Activated T-helper 17 cell treated with anti-CD3 and anti-CD28 coated beads, Interleukin-2, amount 50 U/mL, for 72 hours (primary cell): ENCODE results near the gene NKD2. TPM values are rescaled to one million over a fixed set of nuclear protein-coding genes. Genes with fewer than 3 reads are reported as not detected.

Experiments
- ATAC-seq: fragments of 150-1000 bp; cut with Tn5 transposase; replicated peaks from 2 replicates; pipeline ENCODE4 v1.10.0; 2021; ENCODE audit warnings: mild to moderate bottlenecking, moderate library complexity
- H3K27ac Mint-ChIP-seq: one replicate; pipeline ENCODE4 v1.8.0; 2022; ENCODE audit warnings: mixed read lengths
- H3K27me3 Mint-ChIP-seq: one replicate; pipeline ENCODE4 v1.8.0; 2022; ENCODE audit warnings: mixed read lengths
- H3K36me3 Mint-ChIP-seq: one replicate; pipeline ENCODE4 v1.8.0; 2022; ENCODE audit warnings: low read depth, mild to moderate bottlenecking, mixed read lengths
- H3K4me1 Mint-ChIP-seq: one replicate; pipeline ENCODE4 v1.8.0; 2022; ENCODE audit warnings: mixed read lengths
- H3K4me3 Mint-ChIP-seq: one replicate; pipeline ENCODE4 v1.8.0; 2022; ENCODE audit warnings: mild to moderate bottlenecking, mixed read lengths
- H3K9me3 Mint-ChIP-seq: one replicate; pipeline ENCODE4 v1.8.0; 2022; ENCODE audit warnings: mixed read lengths
- total RNA-seq, 2 donors: library from RNA; stranded (reverse); gene quantifications; one replicate each; pipeline ENCODE4 v1.2.3, GENCODE V29; 2022

The NKD2 gene
- total RNA-seq, 2 donors from 2014 or later: 0.37 to 1.2 TPM

- Mint-ChIP-seq H3K9me3 (peaks cover 8% of the 10 kb centered on the region), H3K27ac (no peak overlapping the region), H3K4me3 (no peak overlapping the region), H3K27me3 (no peaks in the 10 kb centered on the region), H3K36me3 (peaks cover 15% of the 10 kb centered on the region), H3K4me1 (peaks cover 8% of the 10 kb centered on the region)
- no peak for ATAC-seq
Observed at GRCh38 chr5:1052641-1053390, 44.2 kb downstream of the NKD2 start.

- ATAC-seq: no peak
- peaks cover under 1% of the 10 kb centered on the region for H3K4me1 Mint-ChIP-seq
- no peak overlapping the region for H3K27ac Mint-ChIP-seq
- no peak overlapping the region for H3K4me3 Mint-ChIP-seq
- peaks cover 15% of the 10 kb centered on the region for H3K36me3 Mint-ChIP-seq
- H3K27me3 Mint-ChIP-seq: no peaks in the 10 kb centered on the region
- peaks cover under 1% of the 10 kb centered on the region for H3K9me3 Mint-ChIP-seq
Observed at GRCh38 chr5:1053391-1054017, 44.9 kb downstream of the NKD2 start.

DNA sequence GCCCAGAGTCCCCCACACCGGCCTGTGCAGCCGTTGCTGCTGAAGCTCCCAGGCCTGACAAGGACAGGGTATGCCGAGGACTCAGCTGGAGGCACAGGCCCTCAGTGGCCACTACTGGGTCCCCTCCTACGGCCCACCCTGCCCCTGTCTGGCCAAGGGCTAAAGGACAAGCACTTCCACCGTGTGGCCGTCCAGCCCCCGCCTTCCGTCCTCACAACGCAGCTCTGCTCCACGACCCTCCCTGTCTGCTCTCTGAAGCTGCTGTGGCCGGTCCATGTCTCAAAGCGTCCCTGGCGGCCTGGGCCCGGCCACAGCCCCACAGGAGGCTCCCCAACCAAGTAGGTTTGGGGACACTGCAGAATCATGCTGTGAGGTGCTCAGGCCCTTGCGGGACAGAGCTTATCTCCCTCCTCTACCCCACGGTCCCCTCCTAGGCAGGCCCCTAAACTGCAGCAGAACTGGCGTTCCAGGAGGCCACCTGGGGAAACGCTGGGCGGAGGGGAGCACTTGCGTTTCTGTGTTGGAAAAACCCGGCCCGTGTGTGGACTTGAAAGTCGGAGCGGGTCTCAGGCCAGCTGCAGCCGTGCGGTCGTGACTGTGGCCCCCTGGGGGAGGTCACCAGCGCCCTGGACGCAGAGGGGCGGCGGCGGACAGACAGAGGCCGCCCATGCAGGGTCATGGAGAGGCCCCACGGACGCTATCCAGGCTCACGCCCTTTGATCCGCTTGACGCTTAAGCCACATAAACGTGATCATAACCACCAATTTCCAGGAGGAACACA, 45.6 kb downstream of the NKD2 start:
- no peak overlapping the region for H3K27ac Mint-ChIP-seq
- H3K36me3 Mint-ChIP-seq: peaks cover 15% of the 10 kb centered on the region
- no peaks in the 10 kb centered on the region for H3K27me3 Mint-ChIP-seq
- no peaks in the 10 kb centered on the region for H3K9me3 Mint-ChIP-seq
- no peak for ATAC-seq
- no peaks in the 10 kb centered on the region for H3K4me1 Mint-ChIP-seq
- H3K4me3 Mint-ChIP-seq: no peak overlapping the region

DNA sequence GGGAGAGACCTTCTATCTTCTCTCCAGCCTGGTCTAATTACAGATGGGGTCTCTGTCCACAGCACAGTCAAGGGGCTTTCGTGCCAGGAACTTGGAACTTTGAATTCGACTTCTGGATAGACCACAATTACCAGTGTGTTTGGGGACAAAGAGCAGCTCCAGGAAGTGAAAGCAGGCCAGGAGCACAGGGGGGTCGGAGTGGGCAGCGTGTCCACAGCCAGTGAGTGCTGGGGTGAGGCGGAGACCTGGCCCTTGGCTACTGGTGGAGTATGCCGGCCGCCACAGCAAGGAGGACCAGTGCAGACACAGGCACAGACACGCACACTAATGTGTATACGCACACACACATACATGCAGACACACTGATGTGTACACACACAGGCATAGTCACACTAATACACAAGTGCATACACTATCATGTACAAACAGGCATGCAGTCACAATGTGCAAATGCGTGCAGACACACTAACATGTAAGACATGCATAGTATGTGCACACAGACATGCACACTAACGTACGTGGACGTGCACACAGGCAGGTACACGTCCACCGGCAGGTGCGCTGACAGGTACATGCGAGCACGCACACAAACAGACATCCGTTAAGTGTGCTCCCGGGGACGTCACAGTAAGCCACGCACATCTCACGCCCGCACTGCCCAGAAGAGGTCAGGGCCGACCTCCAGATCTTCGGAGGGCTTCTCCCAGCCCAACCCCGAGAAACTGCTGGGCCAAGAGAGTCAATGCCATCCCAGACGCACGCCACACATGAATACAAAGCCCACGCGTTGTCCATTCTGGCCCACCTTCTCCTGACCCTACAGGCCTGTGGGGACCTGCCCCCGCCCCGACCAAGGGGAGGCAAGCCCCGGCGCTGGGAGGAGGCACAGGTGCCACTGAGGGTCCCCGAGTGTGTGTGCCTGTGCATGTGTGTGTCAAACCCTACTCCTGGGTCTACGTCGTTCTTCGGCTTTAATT, 46.5 kb downstream of the NKD2 start:
- Mint-ChIP-seq H3K4me3 (no peak overlapping the region), H3K27me3 (no peaks in the 10 kb centered on the region), H3K9me3 (no peaks in the 10 kb centered on the region), H3K27ac (no peak overlapping the region), H3K36me3 (peaks cover 15% of the 10 kb centered on the region), H3K4me1 (no peaks in the 10 kb centered on the region)
- ATAC-seq: no peak

- H3K4me1 Mint-ChIP-seq: no peaks in the 10 kb centered on the region
- peaks cover 15% of the 10 kb centered on the region for H3K36me3 Mint-ChIP-seq
- no peaks in the 10 kb centered on the region for H3K27me3 Mint-ChIP-seq
- ATAC-seq: no peak
- no peaks in the 10 kb centered on the region for H3K9me3 Mint-ChIP-seq
- no peak overlapping the region for H3K4me3 Mint-ChIP-seq
- no peak overlapping the region for H3K27ac Mint-ChIP-seq
Observed at GRCh38 chr5:1055896-1056610, 47.5 kb downstream of the NKD2 start.

DNA sequence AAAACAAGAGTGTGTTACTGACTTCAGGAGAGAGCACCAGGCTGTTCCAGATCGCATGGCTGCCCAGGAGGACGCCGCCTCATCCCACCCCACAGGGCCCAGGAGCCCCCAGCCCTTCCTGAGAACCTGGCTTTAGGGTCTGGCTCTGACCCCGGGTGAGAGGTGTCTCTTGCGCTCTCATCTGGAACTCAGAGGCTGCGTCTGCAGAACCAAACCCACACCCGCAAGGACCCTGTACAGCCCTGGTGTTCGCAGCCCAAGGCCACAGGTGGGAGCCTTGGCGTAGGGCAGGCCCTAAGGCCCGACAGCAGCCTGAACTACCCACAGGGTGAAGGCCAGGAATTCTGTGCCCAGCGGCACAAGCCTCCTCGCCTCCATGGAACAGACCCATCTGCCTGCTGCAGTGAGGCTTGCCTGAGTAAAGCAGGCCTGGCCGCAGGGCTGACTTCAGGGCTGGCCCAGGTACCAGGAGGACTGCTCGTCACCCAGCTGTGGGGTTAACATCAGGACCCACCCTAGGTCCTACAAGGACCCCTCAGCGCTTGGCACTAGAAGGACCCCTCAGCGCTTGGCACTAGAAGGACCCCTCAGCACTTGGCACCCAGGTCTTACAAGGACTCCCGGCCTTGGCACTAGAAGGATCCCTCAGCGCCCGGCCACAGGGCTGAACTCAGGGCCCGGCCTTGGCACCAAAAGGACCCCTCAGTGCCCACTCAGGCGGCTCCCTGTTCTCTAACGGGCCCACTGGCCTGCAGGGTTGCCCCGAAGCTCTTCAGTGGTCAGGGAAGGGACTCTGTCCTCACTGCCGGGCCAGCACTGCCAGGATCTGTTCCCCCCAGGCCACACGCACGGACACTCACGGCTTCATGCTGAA, 48.2 kb downstream of the NKD2 start:
- no peak overlapping the region for H3K4me3 Mint-ChIP-seq
- no peaks in the 10 kb centered on the region for H3K27me3 Mint-ChIP-seq
- no peaks in the 10 kb centered on the region for H3K4me1 Mint-ChIP-seq
- H3K27ac Mint-ChIP-seq: no peak overlapping the region
- no peak for ATAC-seq
- no peaks in the 10 kb centered on the region for H3K9me3 Mint-ChIP-seq
- H3K36me3 Mint-ChIP-seq: peaks cover 15% of the 10 kb centered on the region

GRCh38 chr5:1057485-1058082, 49.0 kb downstream of the NKD2 start:
- Mint-ChIP-seq H3K4me3 (no peak overlapping the region), H3K27me3 (no peaks in the 10 kb centered on the region), H3K27ac (no peak overlapping the region), H3K4me1 (no peaks in the 10 kb centered on the region), H3K9me3 (no peaks in the 10 kb centered on the region), H3K36me3 (peaks cover 8% of the 10 kb centered on the region)
- no peak for ATAC-seq

DNA sequence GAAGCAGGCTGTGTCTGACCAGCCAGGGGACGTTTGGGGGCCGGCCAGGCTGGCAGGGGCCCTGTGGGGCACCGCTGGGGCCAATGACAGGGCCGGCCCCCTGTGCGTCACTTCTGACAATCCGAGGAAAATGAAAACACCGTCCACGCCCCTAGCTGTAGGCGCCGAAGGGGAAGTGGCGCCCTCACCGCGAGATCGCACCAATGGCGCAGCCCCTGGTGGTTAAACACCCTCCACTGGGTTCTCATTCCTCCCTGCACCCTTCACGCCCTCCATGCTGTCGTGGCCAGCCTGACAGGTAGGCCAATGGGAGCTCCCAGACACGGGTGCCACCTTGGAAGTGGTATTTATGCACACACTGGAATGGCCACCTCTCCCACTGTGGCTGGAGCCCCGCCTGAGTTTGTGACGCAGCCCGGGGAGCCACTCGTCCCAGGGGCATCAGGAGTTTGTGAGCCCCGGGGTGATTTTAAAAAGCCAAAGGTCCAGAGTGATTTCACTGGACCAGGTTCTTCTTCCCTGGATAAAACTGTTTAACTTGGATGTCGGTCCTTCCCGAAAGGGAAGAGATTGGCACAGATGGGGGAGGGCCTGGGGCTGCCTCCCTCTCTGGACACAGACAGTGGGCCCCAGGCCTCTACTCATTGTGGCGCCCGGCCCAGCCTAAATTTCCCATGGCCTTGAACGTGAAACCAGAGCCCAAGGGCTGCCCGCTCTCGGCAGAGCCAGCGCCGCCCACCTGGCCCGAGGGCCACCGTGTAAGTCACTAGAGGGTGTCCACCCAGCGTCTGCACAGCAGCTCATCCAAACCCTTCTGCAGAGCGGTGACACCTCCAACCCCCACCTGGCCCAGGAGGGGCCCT, 49.7 kb downstream of the NKD2 start:
- no peak overlapping the region for H3K4me3 Mint-ChIP-seq

GRCh38 chr5:1058988-1059883, 50.6 kb downstream of the NKD2 start:
- Mint-ChIP-seq H3K9me3 (no peaks in the 10 kb centered on the region), H3K4me3 (no peak overlapping the region), H3K27me3 (no peaks in the 10 kb centered on the region), H3K36me3 (peaks cover 8% of the 10 kb centered on the region), H3K4me1 (no peaks in the 10 kb centered on the region), H3K27ac (no peak overlapping the region)
- ATAC-seq: no peak

More for the DNA sequence above, 49.7 kb downstream of the NKD2 start:
- Mint-ChIP-seq H3K36me3 (peaks cover 8% of the 10 kb centered on the region), H3K9me3 (no peaks in the 10 kb centered on the region), H3K4me1 (no peaks in the 10 kb centered on the region), H3K27ac (no peak overlapping the region), H3K27me3 (no peaks in the 10 kb centered on the region)
- no peak for ATAC-seq

- ATAC-seq: no peak
- Mint-ChIP-seq H3K36me3 (peaks cover 8% of the 10 kb centered on the region), H3K27me3 (no peaks in the 10 kb centered on the region), H3K4me3 (no peak overlapping the region), H3K27ac (no peak overlapping the region), H3K4me1 (no peaks in the 10 kb centered on the region), H3K9me3 (no peaks in the 10 kb centered on the region)
Observed at GRCh38 chr5:1059884-1060263, 51.3 kb downstream of the NKD2 start.

GRCh38 chr5:1060535-1060981, 52.0 kb downstream of the NKD2 start:
- H3K4me3 Mint-ChIP-seq: no peak overlapping the region
- no peaks in the 10 kb centered on the region for H3K27me3 Mint-ChIP-seq
- no peak overlapping the region for H3K27ac Mint-ChIP-seq
- no peaks in the 10 kb centered on the region for H3K4me1 Mint-ChIP-seq
- peaks cover 9% of the 10 kb centered on the region for H3K36me3 Mint-ChIP-seq
- no peaks in the 10 kb centered on the region for H3K9me3 Mint-ChIP-seq
- ATAC-seq: no peak
